HG03469 (cell line): ENCODE measurements around the gene KMT5C.

Experiments
- ATAC-seq: cut with Tn5 transposase; IDR thresholded peaks from one replicate; pipeline ENCODE4 v1.9.1; 2021; ENCODE audit warnings: mild to moderate bottlenecking, moderate library complexity, moderate number of reproducible peaks; ENCODE audit not compliant: unreplicated experiment

The KMT5C gene

GRCh38 chr19:55365245-55365644 is 25.6 kb downstream of the KMT5C start:
- ATAC-seq, result no peak

GRCh38 chr19:55365964-55366363 is 26.3 kb downstream of the KMT5C start:
- no peak for ATAC-seq

- ATAC-seq, result no peak
Observed at GRCh38 chr19:55366790-55367189, 27.1 kb downstream of the KMT5C start.

GRCh38 chr19:55368106-55368505 is 28.4 kb downstream of the KMT5C start:
- no peak for ATAC-seq

GRCh38 chr19:55368701-55369563 is 29.3 kb downstream of the KMT5C start:
- no peak for ATAC-seq

- ATAC-seq, result no peak
Observed at GRCh38 chr19:55369653-55370304, 30.1 kb downstream of the KMT5C start.

- ATAC-seq, result no peak
Observed at GRCh38 chr19:55370305-55370988, 30.8 kb downstream of the KMT5C start, which contains the start of gene IL11. IL11 (minus strand) TSS chr19:55370463; CDS start chr19:55370310, 153 bp downstream.

- no peak for ATAC-seq
Observed at GRCh38 chr19:55372316-55373081, 32.8 kb downstream of the KMT5C start.

GRCh38 chr19:55373306-55373992 is 33.8 kb downstream of the KMT5C start:
- no peak for ATAC-seq

GRCh38 chr19:55373993-55374757 is 34.5 kb downstream of the KMT5C start:
- no peak for ATAC-seq

- ATAC-seq, result no peak
Observed at GRCh38 chr19:55376241-55376933, 36.7 kb downstream of the KMT5C start, which contains the start of gene TMEM190. TMEM190 (plus strand) TSS chr19:55376826; CDS start chr19:55376854, 28 bp downstream.

- ATAC-seq, result no peak
Observed at GRCh38 chr19:55377356-55378131, 37.9 kb downstream of the KMT5C start.

- no peak for ATAC-seq
Observed at GRCh38 chr19:55379174-55379573, 39.5 kb downstream of the KMT5C start.

GRCh38 chr19:55382013-55382412 is 42.3 kb downstream of the KMT5C start:
- no peak for ATAC-seq

- no peak for ATAC-seq
Observed at GRCh38 chr19:55382522-55383054, 42.9 kb downstream of the KMT5C start.

- ATAC-seq, result no peak
Observed at GRCh38 chr19:55383279-55384130, 43.8 kb downstream of the KMT5C start.
